SK-N-SH (cell line): ENCODE measurements around the gene ZGPAT. TPM values are rescaled to one million over a fixed set of nuclear protein-coding genes. Genes with fewer than 3 reads are reported as not detected.

Experiments
- CTCF ChIA-PET: fragments of 300-600, 350-600 bp; formaldehyde crosslinking; extraction: SDS; loops from one replicate; lab custom pipeline; 2021; lab: Yijun Ruan, JAX
- POLR2A ChIA-PET: fragments of 350-600 bp; sonication (Branson Sonifier 250); formaldehyde crosslinking; extraction: SDS; loops from one replicate; lab custom pipeline; 2020; ENCODE audit warnings: antibody characterized with exemption, inconsistent platforms; lab: Yijun Ruan, JAX
- DNase-seq: peaks from one replicate; pipeline ENCODE4 v3.0.0; 2012
- H2AFZ ChIP-seq: fragments of 200-600 bp; sonication (generic); 2 replicates; pipeline ENCODE4 v1.8.1; 2016; ENCODE audit warnings: antibody characterized with exemption, mild to moderate bottlenecking, low read depth
- H3F3A ChIP-seq: fragments of 200-600 bp; sonication (generic); replicated peaks from 2 replicates; pipeline ENCODE3; 2016; ENCODE audit warnings: antibody characterized with exemption, mild to moderate bottlenecking; ENCODE audit not compliant: insufficient read depth
- H3K27ac ChIP-seq, 2 experiments: fragments of 200-500 bp in 1 of 2; fragments of 200-600 bp in 1 of 2; sonication (Bioruptor generic) in 1 of 2; sonication (generic), shearing (Covaris generic) in 1 of 2; 2 replicates each; pipeline versions ENCODE4 v1.5.1 to v1.6.1; 2014 to 2016; ENCODE audit warnings: low read depth in 2 of 2, inconsistent platforms in 1 of 2, low read length in 1 of 2, mild to moderate bottlenecking in 1 of 2, mixed read lengths in 1 of 2
- H3K27me3 ChIP-seq: fragments of 200-600 bp; sonication (generic), shearing (Covaris generic); 2 replicates; pipeline ENCODE4 v1.6.1; 2016; ENCODE audit warnings: mixed run types; ENCODE audit not compliant: insufficient read depth
- H3K36me3 ChIP-seq, 2 experiments: fragments of 200-500 bp in 1 of 2; fragments of 200-600 bp in 1 of 2; sonication (Bioruptor generic) in 1 of 2; sonication (generic) in 1 of 2; replicated peaks in 1 of 2; 2 replicates each; pipeline versions ENCODE3 to v1.5.1; 2014 to 2016; ENCODE audit warnings: low read length in 1 of 2, mild to moderate bottlenecking in 1 of 2; ENCODE audit not compliant: insufficient read depth in 2 of 2, control insufficient read depth in 1 of 2
- H3K4me1 ChIP-seq, 2 experiments: fragments of 200-500 bp in 1 of 2; fragments of 200-600 bp in 1 of 2; sonication (Bioruptor generic) in 1 of 2; sonication (generic), shearing (Covaris generic) in 1 of 2; 2 replicates each; pipeline versions ENCODE4 v1.5.1 to v1.6.1; 2014 to 2016; ENCODE audit warnings: low read depth in 1 of 2, low read length in 1 of 2, mixed run types in 1 of 2; ENCODE audit not compliant: insufficient read depth in 2 of 2, control insufficient read depth in 1 of 2
- H3K4me2 ChIP-seq: fragments of 200-600 bp; sonication (generic), shearing (Covaris generic); 2 replicates; pipeline ENCODE4 v1.6.1; 2017; ENCODE audit warnings: mixed run types
- H3K4me3 ChIP-seq, 2 experiments: fragments of 200-500 bp in 1 of 2; fragments of 200-600 bp in 1 of 2; sonication (Bioruptor generic) in 1 of 2; sonication (generic), shearing (Covaris generic) in 1 of 2; 2 replicates each; pipeline versions ENCODE4 v1.5.1 to v1.8.1; 2014 to 2016; ENCODE audit warnings: low read depth in 2 of 2, inconsistent platforms in 1 of 2, low read length in 1 of 2, mild to moderate bottlenecking in 1 of 2, mixed read lengths in 1 of 2, moderate library complexity in 1 of 2
- H3K79me2 ChIP-seq: fragments of 200-600 bp; sonication (generic); 2 replicates; pipeline ENCODE4 v1.8.1; 2017; ENCODE audit warnings: mild to moderate bottlenecking; ENCODE audit not compliant: insufficient read depth
- H3K9ac ChIP-seq: fragments of 200-600 bp; sonication (generic); 2 replicates; pipeline ENCODE4 v1.6.1; 2017; ENCODE audit warnings: mixed run types
- H3K9me2 ChIP-seq: fragments of 200-600 bp; sonication (generic); 2 replicates; pipeline ENCODE4 v1.6.1; 2017; ENCODE audit warnings: mixed run types
- H3K9me3 ChIP-seq: fragments of 200-600 bp; sonication (generic); 2 replicates; pipeline ENCODE4 v1.6.1; 2017; ENCODE audit warnings: mixed run types, mild to moderate bottlenecking, moderate library complexity
- H4K20me1 ChIP-seq: fragments of 200-600 bp; sonication (generic); 2 replicates; pipeline ENCODE4 v1.6.1; 2017; ENCODE audit warnings: mild to moderate bottlenecking, mixed run types; ENCODE audit not compliant: insufficient read depth
- CTCF ChIP-seq: fragments of 200-600 bp; sonication (generic); IDR thresholded peaks from 2 replicates; pipeline ENCODE4 v1.6.1; 2017; ENCODE audit warnings: antibody characterized with exemption, mild to moderate bottlenecking, moderate library complexity
- EZH2phosphoT487 ChIP-seq: fragments of 200-600 bp; sonication (generic); IDR thresholded peaks from 2 replicates; pipeline ENCODE4 v1.6.1; 2017; ENCODE audit warnings: low read depth, mixed run types, mild to moderate bottlenecking, antibody characterized with exemption, moderate library complexity, borderline replicate concordance
- FOSL2 ChIP-seq: IDR thresholded peaks from 2 replicates; pipeline ENCODE4 v1.4.0; 2012; ENCODE audit warnings: low read depth, mild to moderate bottlenecking, moderate library complexity, borderline replicate concordance
- FOXJ3 ChIP-seq: sonication (generic); formaldehyde crosslinking; IDR thresholded peaks from 2 replicates; pipeline ENCODE4 v1.5.1; 2020; ENCODE audit warnings: mild to moderate bottlenecking, missing genetic modification reagents
- FOXM1 ChIP-seq: IDR thresholded peaks from 2 replicates; pipeline ENCODE4 v1.4.0; 2012; ENCODE audit warnings: low read depth, mild to moderate bottlenecking
- GABPA ChIP-seq: IDR thresholded peaks from 2 replicates; pipeline ENCODE4 v1.4.0; 2012; ENCODE audit warnings: low read depth, mild to moderate bottlenecking
- MEF2A ChIP-seq: IDR thresholded peaks from 2 replicates; pipeline ENCODE4 v1.4.0; 2012; ENCODE audit warnings: low read depth, borderline replicate concordance
- NRF1 ChIP-seq: IDR thresholded peaks from 2 replicates; pipeline ENCODE4 v1.6.1; 2012; ENCODE audit warnings: low read depth, mild to moderate bottlenecking, low read length
- RCOR1 ChIP-seq: fragments of 150-350 bp; IDR thresholded peaks from 2 replicates; pipeline ENCODE4 v1.6.1; 2017; ENCODE audit warnings: antibody characterized with exemption, low read length
- REST ChIP-seq: IDR thresholded peaks from 2 replicates; pipeline ENCODE4 v1.6.1; 2012; ENCODE audit warnings: mild to moderate bottlenecking, low read depth, low read length, moderate library complexity
- RXRA ChIP-seq: IDR thresholded peaks from 2 replicates; pipeline ENCODE4 v1.4.0; 2012; ENCODE audit warnings: low read depth, mild to moderate bottlenecking, borderline replicate concordance
- SIN3A ChIP-seq: IDR thresholded peaks from 2 replicates; pipeline ENCODE4 v1.6.1; 2012; ENCODE audit warnings: low read depth, mild to moderate bottlenecking, low read length, moderate library complexity, borderline replicate concordance
- TCF12 ChIP-seq: IDR thresholded peaks from 2 replicates; pipeline ENCODE4 v1.4.0; 2012
- TEAD4 ChIP-seq: IDR thresholded peaks from 2 replicates; pipeline ENCODE4 v1.4.0; 2012; ENCODE audit warnings: mild to moderate bottlenecking, borderline replicate concordance; ENCODE audit not compliant: insufficient read depth
- WGBS: methylation state at CpG from one replicate; pipeline ENCODE4 v1.1.6; 2017; ENCODE audit warnings: low lambda C conversion rate; 5-methylcytosine and 5-hydroxymethylcytosine counted together
- polyA plus RNA-seq, 3 experiments: library from polyadenylated mRNA; depleted of rRNA; stranded (reverse); fragments of >200 nt; gene quantifications; 2 replicates each; pipeline ENCODE4 v1.2.3, GENCODE V29; 2012
- TF ChIP-seq, protein P1 (sequence below): IDR thresholded peaks from 2 replicates; pipeline ENCODE4 v1.4.0; 2012; ENCODE audit warnings: low read depth, borderline replicate concordance

The ZGPAT gene
- polyA plus RNA-seq, 1 of the 3 experiments (the other 2 are of a cell fraction), result 33.7 TPM

DNA sequence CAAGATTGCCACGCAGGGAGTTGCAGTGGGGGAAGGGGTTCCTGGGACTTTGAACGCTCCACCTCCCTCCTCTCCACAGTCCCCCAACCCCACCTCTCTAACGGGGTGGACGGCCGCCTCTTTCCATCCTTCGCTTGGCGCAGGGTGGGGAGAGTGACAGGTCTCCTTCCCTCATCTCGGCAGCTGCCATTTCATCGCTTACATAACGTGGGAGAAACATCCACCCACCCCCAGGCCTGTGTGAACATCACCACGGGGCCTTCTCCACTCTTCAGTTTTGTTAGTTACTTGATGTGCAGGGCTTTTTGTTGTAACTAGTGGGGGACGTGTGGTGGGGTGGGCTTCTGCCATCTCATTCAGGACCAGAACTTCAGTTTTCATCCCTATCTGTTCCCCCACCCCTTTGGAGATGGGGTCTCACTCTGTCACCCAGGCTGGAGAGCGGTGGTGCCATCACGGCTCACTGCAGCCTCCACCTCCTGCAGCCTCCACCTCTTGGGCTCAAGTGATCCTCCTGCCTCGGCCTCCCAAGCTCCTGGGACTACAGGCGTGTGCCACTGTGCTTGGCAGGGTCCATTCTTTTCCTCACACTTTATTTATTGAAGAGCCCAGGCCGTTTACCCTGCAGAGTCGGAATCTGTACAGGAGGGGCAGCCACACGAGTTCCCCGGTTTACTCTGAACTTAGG is 32.0 kb upstream of the ZGPAT start (continued):
- no peak for TF ChIP-seq EZH2phosphoT487

GRCh38 chr20:63678071-63678470 is 29.8 kb upstream of the ZGPAT start:
- no peaks in the 10 kb centered on the region for H3K9me3 ChIP-seq
- H3K9me2 ChIP-seq, result no peaks in the 10 kb centered on the region
- no peak overlapping the region for H3K4me2 ChIP-seq
- TF ChIP-seq SIN3A (no peak), TCF12 (no peak), REST (no peak), FOSL2 (no peak), TEAD4 (no peak), MEF2A (no peak), NRF1 (no peak), GABPA (no peak), CTCF (no peak), FOXM1 (no peak), RXRA (no peak), FOXJ3 (CRISPR knock-in tag) (no peak), EZH2phosphoT487 (no peak), RCOR1 (no peak)
- TF ChIP-seq, protein P1, sequence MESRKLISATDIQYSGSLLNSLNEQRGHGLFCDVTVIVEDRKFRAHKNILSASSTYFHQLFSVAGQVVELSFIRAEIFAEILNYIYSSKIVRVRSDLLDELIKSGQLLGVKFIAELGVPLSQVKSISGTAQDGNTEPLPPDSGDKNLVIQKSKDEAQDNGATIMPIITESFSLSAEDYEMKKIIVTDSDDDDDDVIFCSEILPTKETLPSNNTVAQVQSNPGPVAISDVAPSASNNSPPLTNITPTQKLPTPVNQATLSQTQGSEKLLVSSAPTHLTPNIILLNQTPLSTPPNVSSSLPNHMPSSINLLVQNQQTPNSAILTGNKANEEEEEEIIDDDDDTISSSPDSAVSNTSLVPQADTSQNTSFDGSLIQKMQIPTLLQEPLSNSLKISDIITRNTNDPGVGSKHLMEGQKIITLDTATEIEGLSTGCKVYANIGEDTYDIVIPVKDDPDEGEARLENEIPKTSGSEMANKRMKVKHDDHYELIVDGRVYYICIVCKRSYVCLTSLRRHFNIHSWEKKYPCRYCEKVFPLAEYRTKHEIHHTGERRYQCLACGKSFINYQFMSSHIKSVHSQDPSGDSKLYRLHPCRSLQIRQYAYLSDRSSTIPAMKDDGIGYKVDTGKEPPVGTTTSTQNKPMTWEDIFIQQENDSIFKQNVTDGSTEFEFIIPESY, result no peak
- POLR2A ChIA-PET, result no interaction called here
- CTCF ChIA-PET, result no interaction called here
- H3K9ac ChIP-seq, result no peak overlapping the region
- no peak overlapping the region for H2AFZ ChIP-seq
- no peak overlapping the region for H3K4me3 ChIP-seq
- H3K79me2 ChIP-seq, result no peaks in the 10 kb centered on the region
- DNase-seq, result no peak
- H3K4me1 ChIP-seq, result peaks cover 0 to 13% of the 10 kb centered on the region in 2 experiments; a peak in 3 of 4 replicates
- H3K27ac ChIP-seq, result no peak overlapping the region
- WGBS, result 83% methylated on average over 7 of the region's 13 CpGs
- no peaks in the 10 kb centered on the region for H3K27me3 ChIP-seq
- H3F3A ChIP-seq, result peaks cover 11% of the 10 kb centered on the region
- peaks cover 6 to 11% of the 10 kb centered on the region in 2 experiments for H3K36me3 ChIP-seq
- H4K20me1 ChIP-seq, result no peaks in the 10 kb centered on the region
